SHP77 treated with DMSO at 0.1 percent for 48 hours (cell line): ENCODE measurements around the gene TBX15.

Experiments used
- DNase-seq: peaks from one replicate; lab custom pipeline; 2025; lab: John Stamatoyannopoulos, UW

The TBX15 gene

GRCh38 chr1:119001181-119002027, 13.3 kb upstream of the TBX15 start:
- DNase-seq = no peak

- DNase-seq = no peak
Measured at GRCh38 chr1:119000371-119001180, 12.4 kb upstream of the TBX15 start.

GRCh38 chr1:118999348-119000071, 11.4 kb upstream of the TBX15 start:
- no peak for DNase-seq

GRCh38 chr1:118998171-118998570, 10.0 kb upstream of the TBX15 start:
- no peak for DNase-seq

GRCh38 chr1:118997225-118997624, 9.1 kb upstream of the TBX15 start:
- DNase-seq = no peak

GRCh38 chr1:118995312-118996016, 7.3 kb upstream of the TBX15 start:
- DNase-seq = no peak

- no peak for DNase-seq
Measured at GRCh38 chr1:118993700-118994026, 5.5 kb upstream of the TBX15 start.

- no peak for DNase-seq
Measured at GRCh38 chr1:118992868-118993699, 4.9 kb upstream of the TBX15 start.

GRCh38 chr1:118992237-118992825, 4.2 kb upstream of the TBX15 start:
- DNase-seq = no peak

GRCh38 chr1:118991448-118991847, 3.3 kb upstream of the TBX15 start:
- no peak for DNase-seq

GRCh38 chr1:118990513-118991152, 2.5 kb upstream of the TBX15 start:
- no peak for DNase-seq

GRCh38 chr1:118989878-118990378, 1.8 kb upstream of the TBX15 start:
- no peak for DNase-seq

GRCh38 chr1:118989006-118989815, 1.1 kb upstream of the TBX15 start:
- no peak for DNase-seq

GRCh38 chr1:118987468-118988185, 516 bp downstream of the TBX15 start:
- DNase-seq = no peak

- no peak for DNase-seq
Measured at GRCh38 chr1:118986555-118987467, 1.3 kb downstream of the TBX15 start.

- DNase-seq = no peak
Measured at GRCh38 chr1:118985640-118986554, 2.2 kb downstream of the TBX15 start.
